Smooth muscle cell (in vitro differentiated cells): ENCODE data around the gene CRACDL. TPM values are rescaled to one million over a fixed set of nuclear protein-coding genes. Genes with fewer than 3 reads are reported as not detected.

ENCODE experiments used
- DNase-seq: peaks from one replicate; lab custom pipeline; 2025; ENCODE audit not compliant: unreplicated experiment; lab: John Stamatoyannopoulos, UW
- H2AFZ ChIP-seq: fragments of 200-600 bp; sonication (generic); 2 replicates; pipeline ENCODE4 v1.6.0; 2016; ENCODE audit warnings: antibody characterized with exemption, low read depth, mild to moderate bottlenecking
- H3F3A ChIP-seq: fragments of 200-600 bp; sonication (generic); 2 replicates; pipeline ENCODE4 v1.6.0; 2017; ENCODE audit warnings: antibody characterized with exemption, low read depth
- H3K27ac ChIP-seq: fragments of 200-600 bp; sonication (generic); 2 replicates; pipeline ENCODE4 v1.5.1; 2016; ENCODE audit warnings: low read depth, mild to moderate bottlenecking
- H3K27me3 ChIP-seq: fragments of 200-600 bp; sonication (generic); 2 replicates; pipeline ENCODE4 v1.6.1; 2016; ENCODE audit warnings: low read depth, mild to moderate bottlenecking
- H3K36me3 ChIP-seq: fragments of 200-600 bp; sonication (generic); 2 replicates; pipeline ENCODE4 v1.5.1; 2016; ENCODE audit warnings: low read depth
- H3K4me1 ChIP-seq: fragments of 200-600 bp; sonication (generic); 2 replicates; pipeline ENCODE4 v1.5.1; 2016; ENCODE audit warnings: low read depth
- H3K4me2 ChIP-seq: fragments of 200-600 bp; sonication (generic); 2 replicates; pipeline ENCODE4 v1.6.0; 2016; ENCODE audit warnings: mild to moderate bottlenecking
- H3K4me3 ChIP-seq: fragments of 200-600 bp; sonication (generic); 2 replicates; pipeline ENCODE4 v1.5.1; 2016; ENCODE audit warnings: mild to moderate bottlenecking
- H3K79me2 ChIP-seq: fragments of 200-600 bp; sonication (generic); 2 replicates; pipeline ENCODE4 v1.6.0; 2016; ENCODE audit warnings: low read depth, mild to moderate bottlenecking
- H3K9ac ChIP-seq: fragments of 200-600 bp; sonication (generic); 2 replicates; pipeline ENCODE4 v1.6.0; 2016; ENCODE audit warnings: low read depth
- H3K9me3 ChIP-seq: fragments of 200-600 bp; sonication (generic); replicated peaks from 2 replicates; pipeline ENCODE4 v1.5.1; 2016; ENCODE audit warnings: low read depth
- H4K20me1 ChIP-seq: fragments of 200-600 bp; sonication (generic); 2 replicates; pipeline ENCODE4 v1.6.0; 2016; ENCODE audit warnings: low read depth
- CTCF ChIP-seq: fragments of 200-600 bp; sonication (generic); IDR thresholded peaks from 2 replicates; pipeline ENCODE4 v1.5.1; 2017; ENCODE audit warnings: borderline replicate concordance, mild to moderate bottlenecking, antibody characterized with exemption; ENCODE audit not compliant: insufficient read depth, poor library complexity, severe bottlenecking
- WGBS: methylation state at CpG from one replicate; pipeline ENCODE4 v1.1.7; 2016; ENCODE audit warnings: low lambda C conversion rate; 5-methylcytosine and 5-hydroxymethylcytosine counted together
- polyA plus RNA-seq: library from polyadenylated mRNA; unstranded; fragments of >200 nt; fragmentation: Nextera tagmentation; extraction: Ambion mirVana; gene quantifications from 2 replicates; pipeline ENCODE4 v1.2.1, GENCODE V29; 2016
- total RNA-seq: library from RNA; depleted of rRNA; stranded (reverse); fragments of >200 nt; gene quantifications from 2 replicates; pipeline ENCODE4 v1.2.3, GENCODE V29; 2014

CRACDL gene
- total and polyA plus RNA-seq, 2 experiments from 2014 or later, result 0.72 to 2.2 TPM

- no peak overlapping the region for H2AFZ ChIP-seq
- H4K20me1 ChIP-seq, result no peaks in the 10 kb centered on the region
- H3K9me3 ChIP-seq, result no peaks in the 10 kb centered on the region
- no peak overlapping the region for H3K4me3 ChIP-seq
- TF ChIP-seq CTCF, result no peak
- no peak overlapping the region for H3K9ac ChIP-seq
- no peak overlapping the region for H3K4me2 ChIP-seq
- no peaks in the 10 kb centered on the region for H3K79me2 ChIP-seq
- H3K4me1 ChIP-seq, result no peaks in the 10 kb centered on the region
- WGBS, result 89% methylated on average over 19 of the region's 19 CpGs
- no peak for DNase-seq
- no peaks in the 10 kb centered on the region for H3K27me3 ChIP-seq
- H3K36me3 ChIP-seq, result no peaks in the 10 kb centered on the region
- no peaks in the 10 kb centered on the region for H3F3A ChIP-seq
- H3K27ac ChIP-seq, result no peak overlapping the region
These were observed 139.1 kb downstream of the CRACDL start for GRCh38 chr2:98796775-98797544.

- Histone ChIP-seq H3F3A (no peaks in the 10 kb centered on the region), H3K4me2 (no peak overlapping the region), H3K4me1 (no peaks in the 10 kb centered on the region), H3K9ac (no peak overlapping the region), H3K27ac (no peak overlapping the region), H3K27me3 (no peaks in the 10 kb centered on the region), H3K4me3 (no peak overlapping the region), H3K36me3 (no peaks in the 10 kb centered on the region), H3K79me2 (no peaks in the 10 kb centered on the region), H3K9me3 (no peaks in the 10 kb centered on the region), H4K20me1 (no peaks in the 10 kb centered on the region), H2AFZ (no peak overlapping the region)
- DNase-seq, result no peak
- WGBS, result 89% methylated on average over 14 of the region's 14 CpGs
- TF ChIP-seq CTCF, result no peak
These were observed 139.9 kb downstream of the CRACDL start for GRCh38 chr2:98795891-98796676.

GRCh38 chr2:98793897-98794830 is 141.9 kb downstream of the CRACDL start:
- Histone ChIP-seq H3K4me3 (no peak overlapping the region), H4K20me1 (no peaks in the 10 kb centered on the region), H3K4me1 (no peaks in the 10 kb centered on the region), H2AFZ (no peak overlapping the region), H3K36me3 (no peaks in the 10 kb centered on the region), H3K79me2 (no peaks in the 10 kb centered on the region), H3K9ac (no peak overlapping the region), H3K9me3 (no peaks in the 10 kb centered on the region), H3K4me2 (no peak overlapping the region), H3K27ac (no peak overlapping the region), H3K27me3 (no peaks in the 10 kb centered on the region), H3F3A (no peaks in the 10 kb centered on the region)
- no peak for TF ChIP-seq CTCF
- 77% methylated on average over 11 of the region's 11 CpGs for WGBS
- DNase-seq, result no peak
